Fibroblast of skin of abdomen (primary cell): ENCODE data around the gene AKAP9.
"Not testable (repeated sequence)": the region's sequence is repeated elsewhere in the genome, so short reads cannot be mapped to it uniquely, and the experiment has no call there.

ENCODE experiments used
- DNase-seq: peaks from one replicate; pipeline ENCODE4 v3.0.0-alpha.2; 2013

The AKAP9 gene

GRCh38 chr7:92135052-92135889 is 194.6 kb downstream of the AKAP9 start:
- peak; percentile 25 for DNase-seq

GRCh38 chr7:92137557-92137956 is 196.9 kb downstream of the AKAP9 start:
- no peak for DNase-seq

GRCh38 chr7:92141161-92141560 is 200.5 kb downstream of the AKAP9 start:
- no peak for DNase-seq

- not testable (repeated sequence) for DNase-seq
Observed at GRCh38 chr7:92142791-92143190, 202.1 kb downstream of the AKAP9 start.

- not testable (repeated sequence) for DNase-seq
Observed at GRCh38 chr7:92143192-92143880, 202.7 kb downstream of the AKAP9 start.

- no peak for DNase-seq
Observed at GRCh38 chr7:92149736-92150239, 209.1 kb downstream of the AKAP9 start.

GRCh38 chr7:92150450-92151017 is 209.9 kb downstream of the AKAP9 start:
- DNase-seq = no peak

- no peak for DNase-seq
Observed at GRCh38 chr7:92155108-92155739, 214.6 kb downstream of the AKAP9 start.

- peak; percentile 23 for DNase-seq
Observed at GRCh38 chr7:92156990-92157389, 216.3 kb downstream of the AKAP9 start.

- DNase-seq = peak; percentile 93
Observed at GRCh38 chr7:92158660-92159575, 218.3 kb downstream of the AKAP9 start.
